Effector memory CD8-positive, alpha-beta T cell (primary cell): ENCODE results near the gene CCDC8.
"Not testable (repeated sequence)": the region's sequence is repeated elsewhere in the genome, so short reads cannot be mapped to it uniquely, and the experiment has no call there.

Experiments used
- ATAC-seq: fragments of 150-1000 bp; cut with Tn5 transposase; replicated peaks from 2 replicates; pipeline ENCODE4 v1.10.0; 2021; ENCODE audit warnings: mild to moderate bottlenecking, moderate library complexity
- DNase-seq, 3 experiments: peaks; one replicate each; pipeline ENCODE4 v3.0.0; 2021
- H3K27ac Mint-ChIP-seq, 2 donors: one replicate each; pipeline ENCODE4 v1.8.0; 2022; ENCODE audit warnings: mild to moderate bottlenecking in 2 of 2, mixed read lengths in 2 of 2, moderate library complexity in 2 of 2
- H3K27me3 Mint-ChIP-seq, 2 donors: one replicate each; pipeline ENCODE4 v1.8.0; 2022; ENCODE audit warnings: mixed read lengths in 2 of 2
- H3K36me3 Mint-ChIP-seq: one replicate; pipeline ENCODE4 v1.8.0; 2022; ENCODE audit warnings: mild to moderate bottlenecking, moderate library complexity, mixed read lengths; ENCODE audit not compliant: insufficient read depth
- H3K4me1 Mint-ChIP-seq, 2 donors: one replicate each; pipeline ENCODE4 v1.8.0; 2022; ENCODE audit warnings: low read depth in 2 of 2, mixed read lengths in 2 of 2
- H3K4me3 Mint-ChIP-seq, 2 donors: one replicate each; pipeline ENCODE4 v1.8.0; 2022; ENCODE audit warnings: mild to moderate bottlenecking in 2 of 2, mixed read lengths in 2 of 2, moderate library complexity in 2 of 2
- H3K9me3 Mint-ChIP-seq, 2 donors: one replicate each; pipeline ENCODE4 v1.8.0; 2022; ENCODE audit warnings: mixed read lengths in 2 of 2

CCDC8 gene

GRCh38 chr19:46446021-46446420, 32.7 kb upstream of the CCDC8 start:
- ATAC-seq = no peak
- H3K27me3 Mint-ChIP-seq = peaks cover 22 to 43% of the 10 kb centered on the region in 2 donors
- DNase-seq = no peak
- H3K9me3 Mint-ChIP-seq = no peaks in the 10 kb centered on the region
- H3K4me3 Mint-ChIP-seq = no peak overlapping the region
- H3K36me3 Mint-ChIP-seq = peaks cover 6% of the 10 kb centered on the region
- H3K27ac Mint-ChIP-seq = no peak overlapping the region
- peaks cover 0 to 3% of the 10 kb centered on the region in 2 donors for H3K4me1 Mint-ChIP-seq

GRCh38 chr19:46442808-46443450, 29.6 kb upstream of the CCDC8 start:
- Mint-ChIP-seq H3K27me3 (peaks cover 21 to 33% of the 10 kb centered on the region in 2 donors), H3K9me3 (no peaks in the 10 kb centered on the region), H3K27ac (no peak overlapping the region), H3K4me3 (no peak overlapping the region), H3K36me3 (peaks cover 4% of the 10 kb centered on the region), H3K4me1 (peaks cover 0 to 3% of the 10 kb centered on the region in 2 donors)
- no peak for DNase-seq
- no peak for ATAC-seq

GRCh38 chr19:46441866-46442265, 28.5 kb upstream of the CCDC8 start:
- peaks cover 4% of the 10 kb centered on the region for H3K36me3 Mint-ChIP-seq
- peaks cover 0 to 3% of the 10 kb centered on the region in 2 donors for H3K4me1 Mint-ChIP-seq
- no peak overlapping the region for H3K27ac Mint-ChIP-seq
- ATAC-seq (no peak), DNase-seq (no peak)
- H3K27me3 Mint-ChIP-seq = peaks cover 20 to 32% of the 10 kb centered on the region in 2 donors
- H3K4me3 Mint-ChIP-seq = no peak overlapping the region
- no peaks in the 10 kb centered on the region for H3K9me3 Mint-ChIP-seq

GRCh38 chr19:46435689-46436088, 22.3 kb upstream of the CCDC8 start:
- not testable (repeated sequence) for H3K36me3 Mint-ChIP-seq, H3K4me3 Mint-ChIP-seq, H3K9me3 Mint-ChIP-seq

GRCh38 chr19:46435009-46435408, 21.6 kb upstream of the CCDC8 start:
- H3K27me3 Mint-ChIP-seq = peaks cover 47 to 60% of the 10 kb centered on the region in 2 donors
- ATAC-seq (no peak), DNase-seq (no peak)

More at GRCh38 chr19:46435689-46436088, 22.3 kb upstream of the CCDC8 start:
- H3K4me1 Mint-ChIP-seq, H3K27ac Mint-ChIP-seq, DNase-seq, ATAC-seq: not testable (repeated sequence)
- H3K27me3 Mint-ChIP-seq = peaks cover 40 to 53% of the 10 kb centered on the region in 2 donors

GRCh38 chr19:46433470-46433869, 20.1 kb upstream of the CCDC8 start:
- not testable (repeated sequence) for H3K4me3 Mint-ChIP-seq, H3K9me3 Mint-ChIP-seq, DNase-seq, H3K27ac Mint-ChIP-seq, H3K36me3 Mint-ChIP-seq, ATAC-seq, H3K4me1 Mint-ChIP-seq
- peaks cover 59 to 75% of the 10 kb centered on the region in 2 donors for H3K27me3 Mint-ChIP-seq

More at GRCh38 chr19:46435009-46435408, 21.6 kb upstream of the CCDC8 start:
- Mint-ChIP-seq H3K4me1 (no peaks in the 10 kb centered on the region), H3K4me3 (no peak overlapping the region), H3K27ac (no peak overlapping the region), H3K36me3 (peaks cover 3% of the 10 kb centered on the region), H3K9me3 (no peaks in the 10 kb centered on the region)

- peaks cover 12% of the 10 kb centered on the region for H3K36me3 Mint-ChIP-seq
- peaks cover 17 to 24% of the 10 kb centered on the region in 2 donors for H3K4me1 Mint-ChIP-seq
- no peak overlapping the region for H3K27ac Mint-ChIP-seq
- no peak for DNase-seq
- H3K27me3 Mint-ChIP-seq = peaks cover 64 to 79% of the 10 kb centered on the region in 2 donors
- H3K4me3 Mint-ChIP-seq = no peak overlapping the region
- H3K9me3 Mint-ChIP-seq = no peaks in the 10 kb centered on the region
- ATAC-seq = no peak
Measured at GRCh38 chr19:46431824-46432223, 18.5 kb upstream of the CCDC8 start.

GRCh38 chr19:46429999-46430398, 16.6 kb upstream of the CCDC8 start:
- Mint-ChIP-seq H3K9me3 (no peaks in the 10 kb centered on the region), H3K36me3 (peaks cover 16% of the 10 kb centered on the region), H3K27ac (no peak overlapping the region), H3K4me1 (peaks cover 24 to 31% of the 10 kb centered on the region in 2 donors), H3K27me3 (peaks cover 71 to 92% of the 10 kb centered on the region in 2 donors), H3K4me3 (peak overlapping the region in 1 of 2 donors; percentile 79)
- ATAC-seq (no peak), DNase-seq (no peak)

GRCh38 chr19:46428239-46429135, 15.1 kb upstream of the CCDC8 start, which contains the start of gene PNMA8C:
TSS of gene PNMA8C (minus strand) at chr19:46428936. CDS start at chr19:46428359, 577 bp downstream.
- peaks cover 16% of the 10 kb centered on the region for H3K36me3 Mint-ChIP-seq
- ATAC-seq (peak; percentile 83), DNase-seq (peak; percentile 36 to 44 (median 42))
- H3K9me3 Mint-ChIP-seq = no peaks in the 10 kb centered on the region
- peaks cover 24 to 31% of the 10 kb centered on the region in 2 donors for H3K4me1 Mint-ChIP-seq
- H3K27ac Mint-ChIP-seq = peak within 1 kb of the TSS; percentile 75 to 90
- H3K27me3 Mint-ChIP-seq = peaks cover 66 to 90% of the 10 kb centered on the region in 2 donors
- peak within 1 kb of the TSS; percentile 79 to 81 for H3K4me3 Mint-ChIP-seq

- Mint-ChIP-seq H3K4me1 (peaks cover 24 to 31% of the 10 kb centered on the region in 2 donors), H3K36me3 (peaks cover 16% of the 10 kb centered on the region), H3K27me3 (peaks cover 73 to 96% of the 10 kb centered on the region in 2 donors), H3K27ac (no peak overlapping the region), H3K9me3 (no peaks in the 10 kb centered on the region), H3K4me3 (peak overlapping the region; percentile 35 to 81)
- DNase-seq (no peak), ATAC-seq (no peak)
Measured at GRCh38 chr19:46427518-46428045, 14.2 kb upstream of the CCDC8 start.

GRCh38 chr19:46426506-46427162, 13.3 kb upstream of the CCDC8 start:
- DNase-seq (no peak), ATAC-seq (peak; percentile 41)
- Mint-ChIP-seq H3K4me1 (peaks cover 24 to 31% of the 10 kb centered on the region in 2 donors), H3K36me3 (peaks cover 16% of the 10 kb centered on the region), H3K9me3 (no peaks in the 10 kb centered on the region), H3K27ac (no peak overlapping the region), H3K27me3 (peaks cover 76 to 96% of the 10 kb centered on the region in 2 donors), H3K4me3 (peak overlapping the region; percentile 43 to 44)

GRCh38 chr19:46426035-46426505, 12.7 kb upstream of the CCDC8 start:
- no peak for ATAC-seq
- H3K4me1 Mint-ChIP-seq = peaks cover 24 to 31% of the 10 kb centered on the region in 2 donors
- no peak overlapping the region for H3K27ac Mint-ChIP-seq
- H3K36me3 Mint-ChIP-seq = peaks cover 16% of the 10 kb centered on the region
- H3K9me3 Mint-ChIP-seq = no peaks in the 10 kb centered on the region
- H3K27me3 Mint-ChIP-seq = peaks cover 71 to 94% of the 10 kb centered on the region in 2 donors
- H3K4me3 Mint-ChIP-seq = peak overlapping the region; percentile 43 to 44
- DNase-seq = no peak

GRCh38 chr19:46423188-46423587, 9.8 kb upstream of the CCDC8 start:
- no peaks in the 10 kb centered on the region for H3K9me3 Mint-ChIP-seq
- DNase-seq = no peak
- no peak for ATAC-seq
- peaks cover 6% of the 10 kb centered on the region for H3K36me3 Mint-ChIP-seq
- no peak overlapping the region for H3K4me3 Mint-ChIP-seq
- no peak overlapping the region for H3K27ac Mint-ChIP-seq
- H3K27me3 Mint-ChIP-seq = peaks cover 54 to 91% of the 10 kb centered on the region in 2 donors
- H3K4me1 Mint-ChIP-seq = peaks cover 14 to 21% of the 10 kb centered on the region in 2 donors
